Stimulated activated naive CD4-positive, alpha-beta T cell (primary cell): ENCODE results near the gene FBXO33.

Experiments used
- DNase-seq, 6 experiments: peaks; one replicate each; lab custom pipeline; 2025; lab: John Stamatoyannopoulos, UW

FBXO33 gene, protein sequence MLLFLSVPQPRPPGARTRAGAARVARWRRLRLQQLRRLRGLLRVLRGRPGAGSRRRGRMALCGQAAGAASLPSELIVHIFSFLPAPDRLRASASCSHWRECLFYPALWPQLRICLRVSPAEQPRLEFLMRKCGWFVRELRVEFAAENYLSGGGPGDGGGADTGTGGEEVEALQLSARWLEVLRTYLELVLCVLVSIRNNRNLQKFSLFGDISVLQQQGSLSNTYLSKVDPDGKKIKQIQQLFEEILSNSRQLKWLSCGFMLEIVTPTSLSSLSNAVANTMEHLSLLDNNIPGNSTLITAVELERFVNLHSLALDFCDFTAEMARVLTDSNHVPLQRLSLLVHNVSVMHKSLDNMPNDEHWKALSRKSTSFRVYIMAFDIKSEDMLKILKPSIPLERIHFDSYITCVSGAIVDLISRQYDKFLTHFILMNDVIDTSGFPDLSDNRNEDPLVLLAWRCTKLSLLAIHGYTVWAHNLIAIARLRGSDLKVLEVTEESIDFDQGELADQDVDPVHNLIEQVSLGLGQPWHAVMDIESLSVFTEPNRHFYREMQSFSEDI

DNA sequence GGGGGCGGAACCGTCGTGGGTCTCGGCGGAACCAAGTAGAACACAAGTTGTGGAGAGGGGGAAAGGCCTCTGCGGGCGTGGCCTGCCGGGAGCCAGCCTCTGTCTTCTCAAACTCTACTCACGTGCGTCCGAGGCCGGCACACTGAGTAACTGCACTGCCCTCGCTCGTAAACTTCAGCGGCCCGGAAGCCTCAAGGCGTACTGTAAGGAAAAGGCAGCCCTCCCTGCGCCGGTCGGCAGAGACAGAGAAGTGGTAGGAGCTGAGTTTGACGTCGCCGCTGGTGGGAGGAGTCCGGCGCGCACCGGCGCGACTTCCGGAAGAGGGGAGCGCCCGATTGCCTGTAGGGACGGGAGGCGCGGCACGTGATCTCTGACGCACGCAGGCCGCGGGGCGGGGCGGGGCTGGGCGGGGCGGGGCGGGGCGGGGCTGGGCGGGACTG, at the start of gene FBXO33:
Gene FBXO33 (minus strand): TSS at position 255 of the 440 bp plus-strand sequence. CDS start 271 bp downstream, outside the sequence.
- DNase-seq: peak; percentile 93 to 100 (median 96)

- no peak for DNase-seq
Measured at GRCh38 chr14:39474416-39474911, 42.2 kb upstream of the FBXO33 start.

GRCh38 chr14:39472078-39472477, 39.8 kb upstream of the FBXO33 start:
- no peak for DNase-seq

- DNase-seq: peak in 3 of 6 experiments; percentile 1 to 2 (median 2)
Measured at GRCh38 chr14:39469094-39469710, 37.0 kb upstream of the FBXO33 start.

DNA sequence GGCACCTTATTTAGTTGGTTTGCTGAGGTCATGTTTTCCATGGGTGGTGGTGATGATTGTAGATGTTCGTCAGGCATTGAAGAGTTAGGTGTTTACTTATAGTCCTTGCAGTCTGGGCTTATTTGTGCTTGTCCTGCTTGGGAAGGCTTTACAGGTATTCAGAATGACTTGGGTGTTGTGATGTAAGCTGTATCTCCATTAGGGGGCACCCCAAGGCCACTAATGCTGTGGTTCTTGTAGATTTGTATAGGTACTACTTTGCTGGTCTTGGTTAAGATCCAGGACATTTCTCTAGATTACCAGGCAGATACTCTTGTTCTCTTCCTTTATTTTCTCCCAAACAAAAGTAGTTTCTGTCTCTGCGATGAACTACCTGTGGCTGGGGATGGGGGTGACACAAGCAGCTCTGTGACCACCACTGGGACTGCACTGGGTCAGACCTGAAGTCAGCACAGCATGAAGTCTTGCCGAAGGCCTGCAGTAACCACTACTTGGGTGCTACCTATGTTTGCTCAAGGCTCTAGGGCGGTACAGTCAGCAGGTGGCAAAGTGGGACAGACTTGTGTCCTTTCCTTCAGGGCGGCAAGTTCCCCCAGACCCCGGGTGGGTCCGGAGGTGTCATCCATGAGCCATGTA, 35.8 kb upstream of the FBXO33 start:
- DNase-seq: no peak

DNA sequence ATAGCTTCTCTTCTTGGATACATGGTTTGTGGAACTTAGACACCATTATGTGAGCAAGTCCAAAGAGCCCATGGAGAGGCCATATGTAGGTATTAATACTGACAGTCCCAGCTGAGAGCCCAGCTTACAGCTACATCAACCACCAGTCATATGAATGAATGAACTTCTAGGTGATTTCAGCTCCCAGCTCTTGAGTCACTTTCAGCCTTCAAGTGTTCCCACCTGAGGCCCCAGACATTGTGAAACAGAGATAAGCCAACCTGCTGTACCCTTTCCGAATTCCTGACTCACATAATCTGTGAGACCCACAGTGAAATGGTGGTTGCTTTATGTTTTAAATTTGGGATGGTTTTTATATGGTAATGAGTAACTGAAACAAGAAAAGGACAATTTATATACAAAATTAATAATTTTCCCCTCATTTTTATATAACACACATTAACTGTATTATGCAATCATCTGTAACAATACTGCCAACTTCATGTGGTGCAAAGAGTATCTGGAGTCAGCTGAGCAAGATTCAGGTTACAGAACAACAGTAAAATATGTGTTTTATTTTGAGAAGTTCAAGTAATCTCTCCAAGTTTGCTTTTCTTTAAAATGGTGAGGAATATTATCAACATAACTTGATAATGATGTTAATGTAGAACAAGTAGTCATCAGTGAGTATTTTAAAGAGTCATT, 27.7 kb upstream of the FBXO33 start:
- DNase-seq: no peak

- DNase-seq: no peak
Measured at GRCh38 chr14:39456702-39457250, 24.5 kb upstream of the FBXO33 start.

- no peak for DNase-seq
Measured at GRCh38 chr14:39454906-39455539, 22.8 kb upstream of the FBXO33 start.

DNA sequence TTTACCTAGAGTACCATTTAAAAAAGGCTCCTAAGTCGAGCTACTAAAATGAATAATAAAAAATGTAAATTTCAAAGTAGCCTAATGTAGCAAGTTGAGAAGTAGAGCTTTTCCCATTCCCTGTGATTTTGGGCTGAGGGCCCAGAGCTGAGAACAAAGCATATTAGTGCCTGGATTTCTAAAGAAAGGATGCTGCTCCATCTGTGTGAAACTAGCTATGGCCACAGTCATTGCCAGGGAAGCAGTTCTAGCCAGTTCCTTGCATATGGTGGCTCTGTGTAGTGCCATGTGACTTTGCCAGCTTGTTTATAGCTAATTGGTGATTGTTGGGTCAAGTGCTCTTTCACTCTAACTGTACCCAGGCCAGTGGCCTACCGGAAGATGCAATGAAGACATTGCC, 20.4 kb upstream of the FBXO33 start:
- DNase-seq: no peak

DNA sequence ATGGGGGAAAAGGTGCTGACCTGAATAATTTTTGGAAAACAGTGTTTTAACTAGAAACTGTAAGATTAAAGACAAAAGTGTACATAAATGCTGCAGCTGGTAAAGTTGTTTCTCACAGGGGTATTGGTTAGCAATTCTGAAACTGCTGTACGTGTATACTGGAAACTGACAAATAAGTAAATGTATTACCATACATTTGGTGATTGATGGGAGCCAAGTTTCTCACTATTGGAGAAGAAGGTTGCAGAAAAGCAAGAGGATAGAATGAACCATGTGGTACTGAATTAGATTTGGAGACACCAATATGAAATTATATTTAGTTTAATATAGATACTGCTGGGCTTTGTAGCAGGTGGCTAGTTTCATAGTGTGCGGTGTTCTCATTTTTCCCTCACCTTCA, 19.6 kb upstream of the FBXO33 start:
- DNase-seq: no peak

DNA sequence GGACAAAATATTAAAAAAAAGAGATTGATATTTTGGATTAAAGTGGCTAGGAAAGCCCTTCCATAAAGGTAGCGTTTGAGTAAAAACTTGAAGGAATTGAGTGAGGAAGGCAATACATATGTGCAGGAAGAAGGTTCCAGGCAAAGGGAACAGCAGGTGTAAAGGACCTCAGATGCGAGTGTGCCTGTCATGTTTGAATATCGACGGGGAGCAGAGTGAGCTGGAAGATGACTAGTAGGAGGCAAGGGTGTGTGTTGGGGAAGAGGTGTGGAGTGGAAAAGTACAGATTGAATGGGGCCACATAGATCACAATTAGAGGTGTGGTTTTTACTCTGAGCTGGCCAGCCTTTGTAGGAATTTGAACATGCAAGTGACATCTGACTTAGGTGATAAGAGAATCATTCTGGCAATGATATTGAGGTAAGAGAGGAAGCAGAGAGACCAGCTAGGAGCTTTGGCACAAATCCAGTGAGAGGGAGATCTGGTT, 15.0 kb upstream of the FBXO33 start:
- DNase-seq: no peak

DNA sequence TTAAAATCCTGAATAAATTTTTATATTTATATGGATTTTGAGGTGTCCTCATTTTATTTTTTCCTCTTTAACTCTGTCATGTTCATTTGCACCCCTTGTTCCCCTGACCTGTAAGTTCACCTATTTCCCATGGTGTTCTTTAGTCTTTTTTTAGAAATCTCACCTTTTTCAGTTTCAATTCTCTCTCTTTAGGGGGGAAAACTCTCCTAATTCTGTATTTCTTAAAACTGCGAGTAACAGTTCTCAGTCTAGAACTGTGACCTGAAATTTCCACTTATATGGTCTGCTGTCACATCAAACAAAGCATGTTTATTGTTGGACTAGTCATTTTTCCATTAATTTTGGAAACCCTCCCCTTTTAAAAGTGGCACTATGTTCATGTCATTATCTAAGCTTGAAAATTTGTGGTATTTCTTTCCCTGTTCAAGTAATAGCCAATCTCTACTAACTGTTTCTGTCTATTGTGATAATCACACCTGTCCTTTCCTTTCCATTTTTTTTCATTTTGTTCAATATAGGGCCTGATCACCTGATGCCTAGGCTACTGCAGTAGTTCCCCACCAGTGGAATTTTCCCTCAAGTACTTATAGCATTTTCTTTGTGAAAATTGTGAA, 14.0 kb upstream of the FBXO33 start:
- DNase-seq: no peak

GRCh38 chr14:39442293-39442692, 10.1 kb upstream of the FBXO33 start:
- DNase-seq: no peak

GRCh38 chr14:39441805-39442204, 9.6 kb upstream of the FBXO33 start:
- DNase-seq: no peak

- DNase-seq: no peak
Measured at GRCh38 chr14:39440975-39441374, 8.7 kb upstream of the FBXO33 start.

GRCh38 chr14:39435241-39435640, 3.0 kb upstream of the FBXO33 start:
- no peak for DNase-seq

DNA sequence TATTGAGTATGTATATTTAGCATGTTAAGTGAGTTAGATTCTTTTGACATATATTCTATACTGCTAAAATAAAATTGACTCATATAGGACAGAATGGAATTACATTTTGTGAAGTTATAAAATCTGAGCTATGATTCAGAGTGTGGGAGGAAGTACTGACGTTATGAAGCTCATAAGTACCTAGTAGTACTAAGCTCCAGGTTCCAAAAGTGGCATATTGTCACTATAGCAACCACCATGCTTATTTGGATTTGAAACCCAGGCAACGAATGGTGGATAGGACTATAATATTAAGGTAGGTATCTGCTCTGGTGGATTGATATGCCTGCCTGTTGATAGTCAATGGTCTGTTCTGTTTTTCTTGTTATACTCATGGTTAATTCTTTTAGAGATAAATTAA, 2.2 kb upstream of the FBXO33 start:
- no peak for DNase-seq

GRCh38 chr14:39433452-39433813, 1.2 kb upstream of the FBXO33 start:
- no peak for DNase-seq

- peak in 5 of 6 experiments; percentile 25 to 80 (median 72) for DNase-seq
Measured at GRCh38 chr14:39432619-39433451, 602 bp upstream of the FBXO33 start.
